ENCODE results near the gene MN1. TPM values are rescaled to one million over a fixed set of nuclear protein-coding genes. Genes with fewer than 3 reads are reported as not detected.

Gene MN1
- total RNA-seq, 1 donor from 2014 or later = 4.0 TPM

DNA sequence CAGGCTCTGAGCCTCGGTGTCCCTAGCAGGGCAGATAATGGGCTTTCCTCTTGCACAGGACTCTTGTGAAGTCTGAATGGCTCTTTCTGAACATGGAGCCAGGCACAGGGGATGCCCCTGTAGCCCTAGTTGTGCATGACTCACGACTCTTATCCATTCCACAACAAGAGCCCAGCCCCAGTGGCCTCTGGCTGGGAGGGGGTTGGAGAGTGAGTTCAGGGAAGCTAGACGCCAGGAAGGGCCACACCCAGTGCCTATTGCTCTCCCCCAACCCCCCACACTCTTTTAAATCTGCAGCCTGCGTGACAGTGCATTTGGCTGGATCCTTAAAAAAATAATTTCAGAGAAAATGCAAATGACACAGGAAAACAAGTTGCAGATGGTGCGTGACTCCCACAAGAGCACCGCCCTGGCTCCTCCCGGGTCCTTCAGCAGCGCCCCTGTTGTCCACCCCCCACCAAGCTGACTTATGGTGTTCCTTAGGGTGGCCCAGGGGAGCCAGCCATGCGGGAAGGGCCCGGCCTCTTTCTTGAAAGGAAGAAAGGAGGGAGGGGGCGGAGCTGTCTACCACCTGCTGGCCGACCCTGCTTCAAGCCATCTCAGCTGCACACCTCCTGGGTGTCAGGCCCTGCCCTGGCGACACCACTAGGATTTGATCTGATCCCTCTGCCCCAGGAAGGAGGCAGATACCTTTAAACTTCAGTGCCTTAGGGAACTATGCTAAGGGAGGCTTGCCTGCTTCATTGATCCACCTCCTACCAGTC, 74.7 kb downstream of the MN1 start:
- Histone ChIP-seq H3K4me3 (no peak overlapping the region), H3K4me1 (peaks cover 12% of the 10 kb centered on the region), H3K27me3 (no peaks in the 10 kb centered on the region), H3K36me3 (no peaks in the 10 kb centered on the region), H3K27ac (peak overlapping the region; percentile 83), H3K9me3 (no peaks in the 10 kb centered on the region)
- DNase-seq = peak; percentile 67
- peak; percentile 88 for ATAC-seq
- intact Hi-C loops (cut with DNase I) = no loop called here
- TF ChIP-seq, protein P1, sequence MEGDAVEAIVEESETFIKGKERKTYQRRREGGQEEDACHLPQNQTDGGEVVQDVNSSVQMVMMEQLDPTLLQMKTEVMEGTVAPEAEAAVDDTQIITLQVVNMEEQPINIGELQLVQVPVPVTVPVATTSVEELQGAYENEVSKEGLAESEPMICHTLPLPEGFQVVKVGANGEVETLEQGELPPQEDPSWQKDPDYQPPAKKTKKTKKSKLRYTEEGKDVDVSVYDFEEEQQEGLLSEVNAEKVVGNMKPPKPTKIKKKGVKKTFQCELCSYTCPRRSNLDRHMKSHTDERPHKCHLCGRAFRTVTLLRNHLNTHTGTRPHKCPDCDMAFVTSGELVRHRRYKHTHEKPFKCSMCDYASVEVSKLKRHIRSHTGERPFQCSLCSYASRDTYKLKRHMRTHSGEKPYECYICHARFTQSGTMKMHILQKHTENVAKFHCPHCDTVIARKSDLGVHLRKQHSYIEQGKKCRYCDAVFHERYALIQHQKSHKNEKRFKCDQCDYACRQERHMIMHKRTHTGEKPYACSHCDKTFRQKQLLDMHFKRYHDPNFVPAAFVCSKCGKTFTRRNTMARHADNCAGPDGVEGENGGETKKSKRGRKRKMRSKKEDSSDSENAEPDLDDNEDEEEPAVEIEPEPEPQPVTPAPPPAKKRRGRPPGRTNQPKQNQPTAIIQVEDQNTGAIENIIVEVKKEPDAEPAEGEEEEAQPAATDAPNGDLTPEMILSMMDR (IDR thresholded peaks at IDR 0.05) = no peak

GRCh38 chr22:27726331-27726685, 75.2 kb downstream of the MN1 start:
- intact Hi-C loops (cut with DNase I) = no loop called here
- Histone ChIP-seq H3K4me1 (peaks cover 12% of the 10 kb centered on the region), H3K27me3 (no peaks in the 10 kb centered on the region), H3K27ac (peak overlapping the region; percentile 83), H3K9me3 (no peaks in the 10 kb centered on the region), H3K36me3 (no peaks in the 10 kb centered on the region), H3K4me3 (no peak overlapping the region)
- no peak for DNase-seq
- TF ChIP-seq, protein P1 (IDR thresholded peaks at IDR 0.05) = no peak
- peak; percentile 47 for ATAC-seq

GRCh38 chr22:27725661-27726060, 75.9 kb downstream of the MN1 start:
- intact Hi-C loops (cut with DNase I) = no loop called here
- no peaks in the 10 kb centered on the region for H3K9me3 ChIP-seq
- ATAC-seq (no peak), DNase-seq (peak; percentile 6)
- H3K27ac ChIP-seq = peak overlapping the region; percentile 83
- H3K27me3 ChIP-seq = no peaks in the 10 kb centered on the region
- no peak overlapping the region for H3K4me3 ChIP-seq
- TF ChIP-seq, protein P1 (IDR thresholded peaks at IDR 0.05) = no peak
- H3K4me1 ChIP-seq = peaks cover 12% of the 10 kb centered on the region
- no peaks in the 10 kb centered on the region for H3K36me3 ChIP-seq

GRCh38 chr22:27724709-27725108, 76.8 kb downstream of the MN1 start:
- Histone ChIP-seq H3K4me1 (peaks cover 12% of the 10 kb centered on the region), H3K27ac (no peak overlapping the region), H3K27me3 (no peaks in the 10 kb centered on the region), H3K4me3 (no peak overlapping the region), H3K9me3 (no peaks in the 10 kb centered on the region), H3K36me3 (no peaks in the 10 kb centered on the region)
- TF ChIP-seq, protein P1 (IDR thresholded peaks at IDR 0.05) = no peak
- intact Hi-C loops (cut with DNase I) = no loop called here
- no peak for ATAC-seq
- no peak for DNase-seq

DNA sequence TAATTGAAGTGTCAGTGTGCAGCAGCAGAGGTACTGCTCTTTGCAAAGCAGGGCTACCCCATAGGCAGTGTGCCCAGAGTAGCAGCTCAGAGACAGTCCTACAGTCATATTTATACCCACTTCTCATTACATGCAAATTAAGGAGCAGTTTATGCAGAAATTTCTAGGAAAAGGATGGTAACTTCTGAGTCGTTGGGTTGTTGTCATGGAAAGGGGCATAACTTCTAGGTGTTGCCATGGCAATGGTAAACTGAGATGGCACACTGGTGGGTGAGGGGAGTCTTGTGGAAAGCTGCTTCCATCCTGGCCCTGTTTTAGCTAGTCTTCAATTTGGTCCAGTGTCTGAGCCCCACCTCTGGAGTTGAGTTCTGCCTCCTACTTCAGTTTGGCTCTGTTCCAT, 77.4 kb downstream of the MN1 start:
- H3K27ac ChIP-seq = no peak overlapping the region
- H3K4me1 ChIP-seq = peaks cover 12% of the 10 kb centered on the region
- TF ChIP-seq, protein P1 (IDR thresholded peaks at IDR 0.05) = no peak
- H3K36me3 ChIP-seq = no peaks in the 10 kb centered on the region
- no peak for DNase-seq
- intact Hi-C loops (cut with DNase I) = no loop called here
- no peaks in the 10 kb centered on the region for H3K9me3 ChIP-seq
- H3K4me3 ChIP-seq = no peak overlapping the region
- ATAC-seq = no peak
- H3K27me3 ChIP-seq = no peaks in the 10 kb centered on the region

Measured in upper lobe of right lung (tissue), 1 donor.